ENCODE results near the gene MAL. TPM values are rescaled to one million over a fixed set of nuclear protein-coding genes. Genes with fewer than 3 reads are reported as not detected.

MAL gene
- total RNA-seq, 1 experiment from 2014 or later: not detected

DNA sequence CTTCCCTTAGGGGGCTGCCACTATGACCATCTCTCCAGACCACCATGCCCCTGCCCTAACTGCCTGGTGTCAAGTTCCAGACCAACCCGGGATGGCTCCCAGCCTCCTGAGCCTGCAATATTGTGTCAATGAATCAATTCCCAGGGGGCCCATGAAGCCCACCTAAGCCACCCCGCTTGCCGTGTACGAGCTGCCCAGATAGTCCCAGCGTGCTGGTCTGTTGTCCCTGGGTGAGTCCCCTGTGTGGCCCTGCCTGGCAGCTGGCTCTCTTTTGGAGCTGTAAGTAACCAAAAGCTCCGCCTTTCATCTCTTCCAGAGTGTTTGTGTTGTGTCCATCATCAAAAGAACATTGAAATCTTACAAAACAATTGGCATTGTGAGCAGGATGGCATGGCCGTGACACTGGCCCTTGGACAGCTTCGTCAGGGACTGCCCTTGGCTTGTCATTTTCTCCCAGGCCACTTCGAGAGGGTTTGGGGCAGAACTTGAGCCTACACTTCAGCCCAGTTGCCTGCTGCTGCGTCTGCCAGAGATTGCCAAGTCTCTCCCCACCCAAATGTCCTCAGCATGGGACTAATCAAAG, 11.3 kb upstream of the MAL start:
- DNase-seq: no peak
- no peak overlapping the region for H3K4me3 Mint-ChIP-seq (ENCODE audit: low read depth, unreplicated experiment)
- peaks cover 15% of the 10 kb centered on the region for H3K4me1 Mint-ChIP-seq (ENCODE audit: low read depth, unreplicated experiment)
- peaks cover 27% of the 10 kb centered on the region for H3K27me3 Mint-ChIP-seq (ENCODE audit: unreplicated experiment)
- no peaks in the 10 kb centered on the region for H3K36me3 Mint-ChIP-seq (ENCODE audit: insufficient read depth, unreplicated experiment)
- no TSS peak for BruUV-seq (replicated peaks)
- CTCF ChIA-PET: no interaction called here
- TF ChIP-seq, protein P1, sequence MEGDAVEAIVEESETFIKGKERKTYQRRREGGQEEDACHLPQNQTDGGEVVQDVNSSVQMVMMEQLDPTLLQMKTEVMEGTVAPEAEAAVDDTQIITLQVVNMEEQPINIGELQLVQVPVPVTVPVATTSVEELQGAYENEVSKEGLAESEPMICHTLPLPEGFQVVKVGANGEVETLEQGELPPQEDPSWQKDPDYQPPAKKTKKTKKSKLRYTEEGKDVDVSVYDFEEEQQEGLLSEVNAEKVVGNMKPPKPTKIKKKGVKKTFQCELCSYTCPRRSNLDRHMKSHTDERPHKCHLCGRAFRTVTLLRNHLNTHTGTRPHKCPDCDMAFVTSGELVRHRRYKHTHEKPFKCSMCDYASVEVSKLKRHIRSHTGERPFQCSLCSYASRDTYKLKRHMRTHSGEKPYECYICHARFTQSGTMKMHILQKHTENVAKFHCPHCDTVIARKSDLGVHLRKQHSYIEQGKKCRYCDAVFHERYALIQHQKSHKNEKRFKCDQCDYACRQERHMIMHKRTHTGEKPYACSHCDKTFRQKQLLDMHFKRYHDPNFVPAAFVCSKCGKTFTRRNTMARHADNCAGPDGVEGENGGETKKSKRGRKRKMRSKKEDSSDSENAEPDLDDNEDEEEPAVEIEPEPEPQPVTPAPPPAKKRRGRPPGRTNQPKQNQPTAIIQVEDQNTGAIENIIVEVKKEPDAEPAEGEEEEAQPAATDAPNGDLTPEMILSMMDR (IDR thresholded peaks at IDR 0.05; ENCODE audit: unreplicated experiment): no peak
- no peak overlapping the region for H3K27ac Mint-ChIP-seq (ENCODE audit: unreplicated experiment)
- no peaks in the 10 kb centered on the region for H3K9me3 Mint-ChIP-seq (ENCODE audit: low read depth, unreplicated experiment)
- intact Hi-C loops (cut with micrococcal nuclease; ENCODE audit: unreplicated experiment): no loop called here

DNA sequence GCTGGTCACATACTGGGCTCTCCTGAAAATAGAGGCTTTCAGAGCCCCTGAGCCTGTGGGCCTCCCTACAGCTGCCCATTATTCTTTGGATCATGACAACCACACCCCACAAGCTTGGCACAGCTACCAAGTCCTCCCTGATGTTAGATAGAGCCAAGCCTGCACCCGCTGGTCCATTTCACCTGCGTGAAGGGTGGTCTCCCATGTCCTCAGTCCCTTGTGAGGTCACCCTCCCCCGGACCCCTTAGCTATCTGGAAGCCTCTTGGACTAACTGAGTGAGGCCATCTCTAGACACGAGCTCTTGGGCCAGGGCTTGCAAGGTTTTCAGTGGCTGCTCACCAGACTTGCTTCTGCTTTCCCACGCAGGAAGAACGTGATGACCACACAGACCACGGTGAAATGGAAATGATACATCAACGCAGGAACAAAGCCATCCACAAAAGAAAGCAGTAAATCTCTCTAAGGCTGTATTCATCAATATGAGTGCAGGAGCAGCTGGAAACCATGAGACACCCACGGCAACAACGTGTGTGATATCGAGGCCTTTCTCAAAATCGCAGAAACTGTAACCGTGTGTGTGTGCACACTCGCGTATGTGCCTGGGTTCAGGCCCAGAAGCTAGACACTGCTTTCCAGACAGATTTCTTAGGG, 10.1 kb upstream of the MAL start:
- TF ChIP-seq, protein P1 (IDR thresholded peaks at IDR 0.05; ENCODE audit: unreplicated experiment): no peak
- Mint-ChIP-seq H3K27me3 (ENCODE audit: unreplicated experiment) (peaks cover 30% of the 10 kb centered on the region), H3K4me1 (ENCODE audit: low read depth, unreplicated experiment) (peaks cover 15% of the 10 kb centered on the region), H3K9me3 (ENCODE audit: low read depth, unreplicated experiment) (no peaks in the 10 kb centered on the region), H3K27ac (ENCODE audit: unreplicated experiment) (no peak overlapping the region), H3K4me3 (ENCODE audit: low read depth, unreplicated experiment) (no peak overlapping the region), H3K36me3 (ENCODE audit: insufficient read depth, unreplicated experiment) (no peaks in the 10 kb centered on the region)
- BruUV-seq (replicated peaks): no TSS peak
- CTCF ChIA-PET: interaction anchor here (0.5 kb wide), 1 partner anchor 64 kb away, joined by 4 read pairs; no protein-coding TSS in a partner anchor
- intact Hi-C loops (cut with micrococcal nuclease; ENCODE audit: unreplicated experiment): no loop called here
- no peak for DNase-seq

DNA sequence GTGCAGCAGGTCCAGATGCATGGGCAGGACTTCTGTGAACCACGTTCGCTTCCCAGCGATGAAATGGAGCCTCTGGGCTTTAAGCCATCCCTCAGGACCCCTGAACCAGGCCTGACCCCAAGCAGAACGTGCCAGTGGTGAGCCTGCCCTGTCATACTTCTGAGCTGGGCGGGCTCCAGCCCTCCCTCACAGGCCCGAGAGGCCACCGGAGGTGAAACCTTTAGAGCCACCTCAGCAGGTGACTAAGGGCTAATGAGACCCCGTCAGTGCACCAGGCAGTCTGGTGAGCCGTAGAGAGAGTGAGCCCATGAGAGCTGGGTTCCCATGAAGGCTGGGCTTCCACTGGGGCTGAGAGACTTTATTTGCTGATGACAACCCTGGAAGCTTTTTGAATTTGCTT, 8.9 kb upstream of the MAL start:
- no TSS peak for BruUV-seq (replicated peaks)
- CTCF ChIA-PET: no interaction called here
- no peak for DNase-seq
- no peaks in the 10 kb centered on the region for H3K36me3 Mint-ChIP-seq (ENCODE audit: insufficient read depth, unreplicated experiment)
- H3K4me1 Mint-ChIP-seq (ENCODE audit: low read depth, unreplicated experiment): peaks cover 15% of the 10 kb centered on the region
- H3K4me3 Mint-ChIP-seq (ENCODE audit: low read depth, unreplicated experiment): no peak overlapping the region
- no peaks in the 10 kb centered on the region for H3K9me3 Mint-ChIP-seq (ENCODE audit: low read depth, unreplicated experiment)
- no peak overlapping the region for H3K27ac Mint-ChIP-seq (ENCODE audit: unreplicated experiment)
- intact Hi-C loops (cut with micrococcal nuclease; ENCODE audit: unreplicated experiment): no loop called here
- H3K27me3 Mint-ChIP-seq (ENCODE audit: unreplicated experiment): peaks cover 41% of the 10 kb centered on the region
- TF ChIP-seq, protein P1 (IDR thresholded peaks at IDR 0.05; ENCODE audit: unreplicated experiment): no peak

DNA sequence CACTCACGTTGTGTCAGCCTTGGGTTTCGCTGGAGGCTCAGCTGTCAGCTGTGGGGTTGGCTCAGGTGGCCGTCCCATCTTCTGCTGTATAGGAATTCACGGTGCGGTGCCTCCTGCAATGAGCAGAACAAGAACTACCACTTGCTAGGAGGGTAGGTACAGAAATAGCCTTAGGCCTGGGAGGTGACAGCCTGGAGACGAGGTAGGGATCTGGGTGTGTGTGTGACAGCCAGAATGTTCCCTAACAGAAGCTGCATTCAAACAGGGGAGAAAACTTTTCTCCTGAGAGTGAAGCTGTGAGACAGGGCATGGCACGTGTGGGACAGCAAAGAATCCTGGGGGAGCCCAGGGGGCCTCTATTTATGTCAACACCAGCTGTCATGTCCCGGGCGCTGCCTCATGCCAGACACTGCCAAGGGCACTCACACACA, 8.4 kb upstream of the MAL start:
- DNase-seq: no peak
- TF ChIP-seq, protein P1 (IDR thresholded peaks at IDR 0.05; ENCODE audit: unreplicated experiment): no peak
- H3K4me1 Mint-ChIP-seq (ENCODE audit: low read depth, unreplicated experiment): peaks cover 15% of the 10 kb centered on the region
- H3K27ac Mint-ChIP-seq (ENCODE audit: unreplicated experiment): no peak overlapping the region
- CTCF ChIA-PET: no interaction called here
- H3K27me3 Mint-ChIP-seq (ENCODE audit: unreplicated experiment): peaks cover 41% of the 10 kb centered on the region
- H3K36me3 Mint-ChIP-seq (ENCODE audit: insufficient read depth, unreplicated experiment): no peaks in the 10 kb centered on the region
- no TSS peak for BruUV-seq (replicated peaks)
- no peaks in the 10 kb centered on the region for H3K9me3 Mint-ChIP-seq (ENCODE audit: low read depth, unreplicated experiment)
- intact Hi-C loops (cut with micrococcal nuclease; ENCODE audit: unreplicated experiment): no loop called here
- no peak overlapping the region for H3K4me3 Mint-ChIP-seq (ENCODE audit: low read depth, unreplicated experiment)

All from Calu3 (cell line).